ENCODE data around the gene ZNF761.
A peak's percentile ranks its signal among the peaks of the same experiment; 100 is the strongest.
"Not testable (repeated sequence)": the region's sequence is repeated elsewhere in the genome, so short reads cannot be mapped to it uniquely, and the experiment has no call there.

The ZNF761 gene

GRCh38 chr19:53431399-53432087, at the start of gene ZNF761:
TSS of gene ZNF761 (plus strand) at chr19:53431984. CDS start at chr19:53447269, 15,285 bp downstream.
- peak; percentile 96 to 97 for DNase-seq

- no peak for DNase-seq
These were observed 43.6 kb upstream of the ZNF761 start for GRCh38 chr19:53388168-53388567.

- DNase-seq = no peak
These were observed 42.9 kb upstream of the ZNF761 start for GRCh38 chr19:53388904-53389303.

GRCh38 chr19:53389571-53389970, 42.2 kb upstream of the ZNF761 start:
- no peak for DNase-seq

GRCh38 chr19:53389978-53390377, 41.8 kb upstream of the ZNF761 start:
- DNase-seq = no peak

GRCh38 chr19:53394522-53394973, 37.2 kb upstream of the ZNF761 start:
- DNase-seq = no peak

- DNase-seq = peak; percentile 93 to 96
These were observed 36.6 kb upstream of the ZNF761 start, which contains the start of gene ZNF765 for GRCh38 chr19:53394974-53395839. TSS of gene ZNF765 (plus strand) at chr19:53395149. CDS start at chr19:53398016, 2,867 bp downstream.

GRCh38 chr19:53395840-53396524, 35.8 kb upstream of the ZNF761 start:
- DNase-seq = not testable (repeated sequence)

- DNase-seq = no peak
These were observed 35.3 kb upstream of the ZNF761 start for GRCh38 chr19:53396525-53396868.

GRCh38 chr19:53397918-53398317, 33.9 kb upstream of the ZNF761 start:
- not testable (repeated sequence) for DNase-seq

GRCh38 chr19:53409505-53410204, 22.1 kb upstream of the ZNF761 start:
- DNase-seq = no peak

- not testable (repeated sequence) for DNase-seq
These were observed 11.1 kb upstream of the ZNF761 start for GRCh38 chr19:53420520-53421315.

GRCh38 chr19:53422551-53422950, 9.2 kb upstream of the ZNF761 start:
- no peak for DNase-seq

- DNase-seq = not testable (repeated sequence)
These were observed 8.7 kb upstream of the ZNF761 start for GRCh38 chr19:53423074-53423473.

GRCh38 chr19:53423680-53424079, 8.1 kb upstream of the ZNF761 start:
- DNase-seq = not testable (repeated sequence)

GRCh38 chr19:53424968-53425597, 6.7 kb upstream of the ZNF761 start:
- peak; percentile 67 to 69 for DNase-seq

GRCh38 chr19:53432088-53432661, 391 bp downstream of the ZNF761 start:
- no peak for DNase-seq

GRCh38 chr19:53443809-53444208, 12.0 kb downstream of the ZNF761 start:
- not testable (repeated sequence) for DNase-seq

- DNase-seq = not testable (repeated sequence)
These were observed 15.4 kb downstream of the ZNF761 start for GRCh38 chr19:53447196-53447595.

- DNase-seq = no peak
These were observed 24.0 kb downstream of the ZNF761 start for GRCh38 chr19:53455828-53456227.
